Keratinocyte (primary cell): ENCODE measurements around the gene NAXD. TPM values are rescaled to one million over a fixed set of nuclear protein-coding genes. Genes with fewer than 3 reads are reported as not detected.

Experiments used
- DNase-seq: peaks from one replicate; pipeline ENCODE4 v3.0.0-alpha.2; 2011; ENCODE audit warnings: low read depth, missing footprints, low spot score
- FAIRE-seq: peaks from 2 replicates; lab custom pipeline; 2011; peaks lifted over from hg19 to GRCh38; lab: Jason Lieb, UNC
- H2AFZ ChIP-seq: 2 replicates; pipeline ENCODE4 v1.6.0; 2012; ENCODE audit warnings: low read length, control low read depth, inconsistent platforms; ENCODE audit not compliant: control insufficient read depth
- H3K27ac ChIP-seq: 2 replicates; pipeline ENCODE4 v1.5.1; 2011; ENCODE audit warnings: low read length; ENCODE audit not compliant: control insufficient read depth, insufficient read depth
- H3K27me3 ChIP-seq: 3 replicates; pipeline ENCODE4 v1.6.0; 2011; ENCODE audit warnings: low read length; ENCODE audit not compliant: control insufficient read depth, insufficient read depth; ENCODE audit errors: extremely low read depth
- H3K36me3 ChIP-seq, 2 experiments: 2 replicates in 1 of 2; 3 replicates in 1 of 2; pipeline ENCODE4 v1.5.1; 2011; ENCODE audit warnings: low read length in 2 of 2, mild to moderate bottlenecking in 1 of 2; ENCODE audit not compliant: control insufficient read depth in 2 of 2, insufficient read depth in 2 of 2; ENCODE audit errors: extremely low read depth in 1 of 2
- H3K4me1 ChIP-seq: 3 replicates; pipeline ENCODE4 v1.5.1; 2011; ENCODE audit warnings: low read length; ENCODE audit not compliant: control insufficient read depth, insufficient read depth; ENCODE audit errors: extremely low read depth
- H3K4me2 ChIP-seq: 3 replicates; pipeline ENCODE4 v1.6.0; 2011; ENCODE audit warnings: low read depth, low read length; ENCODE audit not compliant: control insufficient read depth, insufficient read depth; ENCODE audit errors: extremely low read depth
- H3K4me3 ChIP-seq, 3 experiments: fragments of 200-600 bp in 1 of 3; sonication (generic) in 1 of 3; 2 replicates in 2 of 3; 3 replicates in 1 of 3; pipeline ENCODE4 v1.5.1; 2011 to 2016; ENCODE audit warnings: low read length in 3 of 3, mild to moderate bottlenecking in 3 of 3, control low read depth in 2 of 3, inconsistent platforms in 1 of 3, low read depth in 1 of 3, mixed read lengths in 1 of 3, mixed run types in 1 of 3, moderate library complexity in 1 of 3; ENCODE audit not compliant: control insufficient read depth in 2 of 3, insufficient read depth in 2 of 3; ENCODE audit errors: extremely low read depth in 1 of 3
- H3K79me2 ChIP-seq: 2 replicates; pipeline ENCODE4 v1.6.0; 2012; ENCODE audit warnings: low read length; ENCODE audit not compliant: control insufficient read depth, insufficient read depth
- H3K9ac ChIP-seq: 3 replicates; pipeline ENCODE4 v1.6.0; 2011; ENCODE audit warnings: low read length; ENCODE audit not compliant: control insufficient read depth, insufficient read depth; ENCODE audit errors: extremely low read depth
- H3K9me1 ChIP-seq: 3 replicates; pipeline ENCODE4 v1.6.0; 2011; ENCODE audit warnings: low read length; ENCODE audit not compliant: control insufficient read depth, insufficient read depth; ENCODE audit errors: extremely low read depth
- H3K9me3 ChIP-seq: 2 replicates; pipeline ENCODE4 v1.5.1; 2012; ENCODE audit warnings: low read depth, low read length; ENCODE audit not compliant: control insufficient read depth
- H4K20me1 ChIP-seq: 3 replicates; pipeline ENCODE4 v1.6.0; 2011; ENCODE audit warnings: low read length; ENCODE audit not compliant: control insufficient read depth, insufficient read depth; ENCODE audit errors: extremely low read depth
- CTCF ChIP-seq, 3 experiments: IDR thresholded peaks in 1 of 3; conservative IDR thresholded peaks in 1 of 3; optimal IDR thresholded peaks in 1 of 3; 2 replicates in 2 of 3; 3 replicates in 1 of 3; pipeline versions ENCODE3 to v1.5.1; 2011; ENCODE audit warnings: low read length in 3 of 3, mild to moderate bottlenecking in 3 of 3, moderate library complexity in 2 of 3, control low read depth in 1 of 3, inconsistent platforms in 1 of 3; ENCODE audit not compliant: insufficient read depth in 2 of 3; ENCODE audit errors: extremely low read depth in 1 of 3
- EZH2 ChIP-seq: IDR thresholded peaks from one replicate; pipeline ENCODE4 v1.6.1; 2012; ENCODE audit warnings: inconsistent platforms, mild to moderate bottlenecking, low read length, moderate library complexity
- dilution Hi-C: fragments of 300-500 bp; cut with MboI; formaldehyde crosslinking; loops from one replicate; pipeline ENCODE4 v1.7.0; 2020; ENCODE audit warnings: low sequenced_read_pairs; ENCODE audit not compliant: extremely low pct_ligation_motif_present
- polyA plus RNA-seq, 5 experiments: library from polyadenylated mRNA; depleted of rRNA in 3 of 5; stranded (reverse) in 3 of 5; stranded (forward) in 1 of 5; unstranded in 1 of 5; fragments of >200 nt; gene quantifications; 1 replicate in 1 of 5; 2 replicates in 3 of 5; 3 replicates in 1 of 5; pipeline versions ENCODE4 v1.2.1 to v1.2.3, GENCODE V29; 2011 to 2012; ENCODE audit warnings: missing spikeins in 2 of 5, low read depth in 1 of 5, low replicate concordance in 1 of 5

The NAXD gene
- polyA plus RNA-seq, 1 donor (not counting 4 experiments of a cell fraction or from before 2014, with no cell fraction given) = 18.0 TPM

GRCh38 chr13:110615005-110615321, 382 bp upstream of the NAXD start:
- FAIRE-seq = no peak
- Histone ChIP-seq H3K4me2 (peak overlapping the region; percentile 84), H3K9me1 (no peaks in the 10 kb centered on the region), H3K27me3 (no peaks in the 10 kb centered on the region), H3K27ac (peak overlapping the region; percentile 76), H3K9ac (peak overlapping the region; percentile 87), H4K20me1 (peaks cover 4% of the 10 kb centered on the region), H3K36me3 (no peaks in the 10 kb centered on the region), H3K79me2 (peaks cover 43% of the 10 kb centered on the region), H3K4me1 (peaks cover 39% of the 10 kb centered on the region), H3K9me3 (no peaks in the 10 kb centered on the region), H2AFZ (peak overlapping the region; percentile 90), H3K4me3 (peak overlapping the region; percentile 73 to 84 (median 73))
- no peak for DNase-seq
- no peak for TF ChIP-seq CTCF (optimal IDR thresholded peaks at IDR 0.05 in 1 of 3, IDR thresholded peaks at IDR 0.05 in 1 of 3, conservative IDR thresholded peaks at IDR 0.05 in 1 of 3; ENCODE audit: extremely low read depth in 1 of 3, insufficient read depth in 2 of 3, low read length in 3 of 3)
- TF ChIP-seq EZH2 = no peak
- dilution Hi-C loops = no loop called here

GRCh38 chr13:110616103-110617101, 1.1 kb downstream of the NAXD start:
- FAIRE-seq (peak; percentile 67), DNase-seq (no peak)
- Histone ChIP-seq H3K27ac (peak overlapping the region; percentile 76), H3K4me2 (peak overlapping the region; percentile 84), H3K27me3 (no peaks in the 10 kb centered on the region), H3K36me3 (no peaks in the 10 kb centered on the region), H2AFZ (peak overlapping the region; percentile 90), H3K9me1 (no peaks in the 10 kb centered on the region), H4K20me1 (peaks cover 4% of the 10 kb centered on the region), H3K79me2 (peaks cover 56% of the 10 kb centered on the region), H3K4me1 (peaks cover 26% of the 10 kb centered on the region), H3K4me3 (peak overlapping the region; percentile 73 to 84 (median 73)), H3K9me3 (no peaks in the 10 kb centered on the region), H3K9ac (peak overlapping the region; percentile 87)
- dilution Hi-C loops = no loop called here
- TF ChIP-seq EZH2 (no peak), CTCF (optimal IDR thresholded peaks at IDR 0.05 in 1 of 3, IDR thresholded peaks at IDR 0.05 in 1 of 3, conservative IDR thresholded peaks at IDR 0.05 in 1 of 3; ENCODE audit: extremely low read depth in 1 of 3, insufficient read depth in 2 of 3, low read length in 3 of 3) (peak in 1 of 3 experiments; percentile 26)
